Smooth muscle cell (in vitro differentiated cells): ENCODE measurements around the gene MAEL. TPM values are rescaled to one million over a fixed set of nuclear protein-coding genes. Genes with fewer than 3 reads are reported as not detected.

Experiments used
- DNase-seq: peaks from one replicate; lab custom pipeline; 2025; ENCODE audit not compliant: unreplicated experiment; lab: John Stamatoyannopoulos, UW
- H2AFZ ChIP-seq: fragments of 200-600 bp; sonication (generic); 2 replicates; pipeline ENCODE4 v1.6.0; 2016; ENCODE audit warnings: antibody characterized with exemption, low read depth, mild to moderate bottlenecking
- H3F3A ChIP-seq: fragments of 200-600 bp; sonication (generic); 2 replicates; pipeline ENCODE4 v1.6.0; 2017; ENCODE audit warnings: antibody characterized with exemption, low read depth
- H3K27ac ChIP-seq: fragments of 200-600 bp; sonication (generic); 2 replicates; pipeline ENCODE4 v1.5.1; 2016; ENCODE audit warnings: low read depth, mild to moderate bottlenecking
- H3K27me3 ChIP-seq: fragments of 200-600 bp; sonication (generic); 2 replicates; pipeline ENCODE4 v1.6.1; 2016; ENCODE audit warnings: low read depth, mild to moderate bottlenecking
- H3K36me3 ChIP-seq: fragments of 200-600 bp; sonication (generic); 2 replicates; pipeline ENCODE4 v1.5.1; 2016; ENCODE audit warnings: low read depth
- H3K4me1 ChIP-seq: fragments of 200-600 bp; sonication (generic); 2 replicates; pipeline ENCODE4 v1.5.1; 2016; ENCODE audit warnings: low read depth
- H3K4me2 ChIP-seq: fragments of 200-600 bp; sonication (generic); 2 replicates; pipeline ENCODE4 v1.6.0; 2016; ENCODE audit warnings: mild to moderate bottlenecking
- H3K4me3 ChIP-seq: fragments of 200-600 bp; sonication (generic); 2 replicates; pipeline ENCODE4 v1.5.1; 2016; ENCODE audit warnings: mild to moderate bottlenecking
- H3K79me2 ChIP-seq: fragments of 200-600 bp; sonication (generic); 2 replicates; pipeline ENCODE4 v1.6.0; 2016; ENCODE audit warnings: low read depth, mild to moderate bottlenecking
- H3K9ac ChIP-seq: fragments of 200-600 bp; sonication (generic); 2 replicates; pipeline ENCODE4 v1.6.0; 2016; ENCODE audit warnings: low read depth
- H3K9me3 ChIP-seq: fragments of 200-600 bp; sonication (generic); replicated peaks from 2 replicates; pipeline ENCODE4 v1.5.1; 2016; ENCODE audit warnings: low read depth
- H4K20me1 ChIP-seq: fragments of 200-600 bp; sonication (generic); 2 replicates; pipeline ENCODE4 v1.6.0; 2016; ENCODE audit warnings: low read depth
- CTCF ChIP-seq: fragments of 200-600 bp; sonication (generic); IDR thresholded peaks from 2 replicates; pipeline ENCODE4 v1.5.1; 2017; ENCODE audit warnings: borderline replicate concordance, mild to moderate bottlenecking, antibody characterized with exemption; ENCODE audit not compliant: insufficient read depth, poor library complexity, severe bottlenecking
- WGBS: methylation state at CpG from one replicate; pipeline ENCODE4 v1.1.7; 2016; ENCODE audit warnings: low lambda C conversion rate; 5-methylcytosine and 5-hydroxymethylcytosine counted together
- polyA plus RNA-seq: library from polyadenylated mRNA; unstranded; fragments of >200 nt; fragmentation: Nextera tagmentation; extraction: Ambion mirVana; gene quantifications from 2 replicates; pipeline ENCODE4 v1.2.1, GENCODE V29; 2016
- total RNA-seq: library from RNA; depleted of rRNA; stranded (reverse); fragments of >200 nt; gene quantifications from 2 replicates; pipeline ENCODE4 v1.2.3, GENCODE V29; 2014

Gene MAEL
- total and polyA plus RNA-seq, 2 experiments from 2014 or later, result 0.27 TPM; not detected in 1

GRCh38 chr1:167052389-167052788 is 63.3 kb downstream of the MAEL start:
- no peaks in the 10 kb centered on the region for H3K4me1 ChIP-seq
- DNase-seq, result no peak
- no peaks in the 10 kb centered on the region for H3K36me3 ChIP-seq
- no peak overlapping the region for H3K27ac ChIP-seq
- H2AFZ ChIP-seq, result no peak overlapping the region
- H3K9me3 ChIP-seq, result no peaks in the 10 kb centered on the region
- H3K4me2 ChIP-seq, result no peak overlapping the region
- no peaks in the 10 kb centered on the region for H3F3A ChIP-seq
- no peaks in the 10 kb centered on the region for H3K27me3 ChIP-seq
- peak; percentile 41 for TF ChIP-seq CTCF
- 72% methylated on average over 8 of the region's 8 CpGs for WGBS
- H3K79me2 ChIP-seq, result no peaks in the 10 kb centered on the region
- H3K4me3 ChIP-seq, result no peak overlapping the region
- no peaks in the 10 kb centered on the region for H4K20me1 ChIP-seq
- no peak overlapping the region for H3K9ac ChIP-seq

- Histone ChIP-seq H3K9me3 (no peaks in the 10 kb centered on the region), H3K27ac (no peak overlapping the region), H3K36me3 (no peaks in the 10 kb centered on the region), H3K4me2 (no peak overlapping the region), H3K4me3 (no peak overlapping the region), H3K27me3 (no peaks in the 10 kb centered on the region), H3K9ac (no peak overlapping the region), H3K4me1 (peaks cover 4% of the 10 kb centered on the region), H3K79me2 (no peaks in the 10 kb centered on the region), H4K20me1 (no peaks in the 10 kb centered on the region), H2AFZ (no peak overlapping the region), H3F3A (no peaks in the 10 kb centered on the region)
- 75% methylated on average over 3 of the region's 3 CpGs for WGBS
- TF ChIP-seq CTCF, result no peak
- DNase-seq, result no peak
Measured at GRCh38 chr1:167054531-167054930, 65.5 kb downstream of the MAEL start.

DNA sequence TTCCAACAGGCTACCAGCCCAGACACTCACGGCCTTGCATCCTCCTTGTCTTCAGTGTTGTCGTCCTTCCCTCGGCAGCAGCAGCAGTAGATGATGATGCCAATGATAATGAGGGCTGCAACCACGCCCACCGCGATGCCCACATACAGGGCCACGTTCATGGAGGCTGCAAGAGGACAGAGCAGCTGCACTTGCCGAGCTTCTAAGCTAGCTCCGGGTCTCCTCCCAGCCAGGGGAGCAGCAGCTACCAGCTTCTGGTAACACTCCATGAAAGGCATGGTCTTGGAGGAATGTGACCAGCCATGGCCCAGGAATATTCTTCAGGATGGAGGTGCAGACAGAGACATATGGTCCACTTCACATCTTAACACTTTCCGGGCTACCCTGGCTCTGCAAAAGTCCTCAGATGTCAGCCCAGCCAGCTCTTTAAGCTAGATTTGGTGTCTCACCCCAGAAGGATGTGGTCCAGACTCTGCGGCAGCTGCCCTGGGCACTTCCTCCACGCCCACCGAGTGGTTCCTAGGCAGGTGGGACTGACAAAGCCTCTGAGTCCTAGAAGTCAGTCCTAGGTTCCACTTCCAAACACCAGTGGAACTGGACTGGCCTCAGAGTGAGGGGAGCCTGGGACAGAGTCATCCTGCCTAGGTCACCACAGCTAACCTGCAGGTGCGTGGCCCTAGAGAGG is 66.0 kb downstream of the MAEL start:
- no peaks in the 10 kb centered on the region for H3K9me3 ChIP-seq
- WGBS, result 88% methylated on average over 14 of the region's 14 CpGs
- H3K9ac ChIP-seq, result no peak overlapping the region

More for the DNA sequence above, 66.0 kb downstream of the MAEL start:
- no peak overlapping the region for H3K4me2 ChIP-seq
- no peak for TF ChIP-seq CTCF
- H4K20me1 ChIP-seq, result no peaks in the 10 kb centered on the region
- no peaks in the 10 kb centered on the region for H3K27me3 ChIP-seq
- no peak overlapping the region for H3K27ac ChIP-seq
- no peaks in the 10 kb centered on the region for H3K79me2 ChIP-seq
- no peaks in the 10 kb centered on the region for H3K36me3 ChIP-seq
- H3F3A ChIP-seq, result no peaks in the 10 kb centered on the region
- H3K4me3 ChIP-seq, result no peak overlapping the region
- no peak for DNase-seq
- peaks cover 4% of the 10 kb centered on the region for H3K4me1 ChIP-seq
- H2AFZ ChIP-seq, result no peak overlapping the region
